Astrocyte of the spinal cord (primary cell): ENCODE data around the gene ATRNL1.
A peak's percentile ranks its signal among the peaks of the same experiment; 100 is the strongest.

Source experiments
- DNase-seq: peaks from one replicate; pipeline ENCODE4 v3.0.0; 2011; ENCODE audit warnings: low read depth, low spot score
- H3K4me3 ChIP-seq: 2 replicates; pipeline ENCODE4 v1.5.1; 2011; ENCODE audit warnings: low read depth, mild to moderate bottlenecking, low read length, moderate library complexity
- in situ Hi-C: cut with HindIII; loops from 2 replicates; pipeline ENCODE4 v1.10.0; 2017; ENCODE audit warnings: low sequenced_read_pairs
- TF ChIP-seq, protein P1 (sequence below): IDR thresholded peaks from 2 replicates; pipeline ENCODE4 v1.5.1; 2012; ENCODE audit warnings: low read depth, mild to moderate bottlenecking, low read length, inconsistent platforms

Gene ATRNL1

DNA sequence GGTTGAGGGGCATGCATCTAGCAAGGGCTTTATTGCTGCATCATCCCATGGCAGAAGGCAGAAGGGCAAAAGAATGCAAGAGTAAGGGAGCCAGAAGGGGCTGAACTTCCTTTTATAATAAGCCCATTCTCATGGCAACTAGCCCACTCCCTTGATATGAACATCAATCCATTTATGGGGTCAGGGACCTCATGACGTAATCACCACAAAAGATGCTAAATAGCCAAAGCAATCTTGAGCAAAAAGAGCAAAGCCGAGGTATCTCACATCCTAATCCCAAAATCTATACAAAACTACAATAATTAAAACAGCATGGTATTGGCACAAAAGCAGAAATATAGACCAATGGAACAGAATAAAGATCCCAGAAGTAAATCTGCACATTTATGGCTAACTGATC lies 499.9 kb downstream of the ATRNL1 start:
- H3K4me3 ChIP-seq = no peak overlapping the region
- TF ChIP-seq, protein P1, sequence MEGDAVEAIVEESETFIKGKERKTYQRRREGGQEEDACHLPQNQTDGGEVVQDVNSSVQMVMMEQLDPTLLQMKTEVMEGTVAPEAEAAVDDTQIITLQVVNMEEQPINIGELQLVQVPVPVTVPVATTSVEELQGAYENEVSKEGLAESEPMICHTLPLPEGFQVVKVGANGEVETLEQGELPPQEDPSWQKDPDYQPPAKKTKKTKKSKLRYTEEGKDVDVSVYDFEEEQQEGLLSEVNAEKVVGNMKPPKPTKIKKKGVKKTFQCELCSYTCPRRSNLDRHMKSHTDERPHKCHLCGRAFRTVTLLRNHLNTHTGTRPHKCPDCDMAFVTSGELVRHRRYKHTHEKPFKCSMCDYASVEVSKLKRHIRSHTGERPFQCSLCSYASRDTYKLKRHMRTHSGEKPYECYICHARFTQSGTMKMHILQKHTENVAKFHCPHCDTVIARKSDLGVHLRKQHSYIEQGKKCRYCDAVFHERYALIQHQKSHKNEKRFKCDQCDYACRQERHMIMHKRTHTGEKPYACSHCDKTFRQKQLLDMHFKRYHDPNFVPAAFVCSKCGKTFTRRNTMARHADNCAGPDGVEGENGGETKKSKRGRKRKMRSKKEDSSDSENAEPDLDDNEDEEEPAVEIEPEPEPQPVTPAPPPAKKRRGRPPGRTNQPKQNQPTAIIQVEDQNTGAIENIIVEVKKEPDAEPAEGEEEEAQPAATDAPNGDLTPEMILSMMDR = no peak
- in situ Hi-C loops = no loop called here
- no peak for DNase-seq

DNA sequence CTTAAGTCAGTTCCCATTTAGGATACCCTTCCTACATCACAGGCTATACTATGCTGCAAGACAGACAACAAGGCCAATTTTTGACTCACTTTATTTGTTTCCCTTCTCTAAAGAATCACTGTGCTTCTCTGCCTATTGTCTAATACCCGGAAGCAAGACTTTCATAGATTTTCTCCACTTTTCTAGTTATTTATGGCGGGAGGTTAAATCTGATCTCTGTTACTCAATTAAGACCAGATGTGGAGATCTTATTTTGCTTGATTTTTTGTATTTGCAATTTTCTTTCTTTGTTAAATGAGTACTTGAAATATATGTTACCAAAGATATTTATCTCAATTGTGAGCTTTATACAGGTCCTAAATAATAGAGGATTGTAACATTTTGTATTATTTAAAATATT lies 511.5 kb downstream of the ATRNL1 start:
- DNase-seq = no peak
- in situ Hi-C loops = no loop called here
- no peak overlapping the region for H3K4me3 ChIP-seq
- TF ChIP-seq, protein P1 = no peak

DNA sequence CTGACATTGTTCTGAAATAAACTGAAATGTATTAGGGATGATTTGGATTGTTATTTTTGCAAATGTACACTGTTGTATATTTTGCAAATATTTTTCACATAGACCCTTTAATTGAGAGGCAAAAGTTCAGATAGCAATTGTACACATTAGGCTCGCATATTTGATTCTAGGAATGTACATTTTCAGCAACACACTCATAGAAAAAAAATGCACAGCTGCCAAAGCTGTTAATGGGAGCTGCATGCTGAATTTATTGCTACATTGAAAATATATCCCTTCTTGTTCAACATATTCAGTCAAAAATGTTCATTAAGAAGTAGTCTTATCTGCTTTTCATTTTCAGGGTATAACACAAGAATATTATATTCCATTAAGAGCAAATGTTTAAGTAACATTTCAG lies 512.9 kb downstream of the ATRNL1 start:
- in situ Hi-C loops = no loop called here
- TF ChIP-seq, protein P1 = no peak
- peak; percentile 41 for DNase-seq
- no peak overlapping the region for H3K4me3 ChIP-seq

DNA sequence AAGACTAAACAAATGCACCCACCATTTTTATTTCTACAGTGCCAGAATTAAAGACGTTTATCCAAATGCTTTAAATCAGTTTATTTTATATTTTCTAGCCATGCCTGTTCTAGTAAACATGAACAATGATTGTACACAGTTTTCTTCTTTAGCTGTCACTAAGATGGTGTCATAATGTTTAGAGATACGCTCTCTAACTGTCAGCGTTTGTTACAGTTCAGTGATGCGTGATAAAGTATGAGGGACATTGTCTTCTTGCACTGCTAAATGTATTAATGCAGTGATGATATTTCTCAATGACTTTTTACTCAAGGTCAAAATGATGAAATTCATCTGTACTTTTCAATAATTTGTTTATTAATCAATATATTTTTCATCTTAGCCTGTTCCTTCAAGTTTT lies 513.6 kb downstream of the ATRNL1 start:
- H3K4me3 ChIP-seq = no peak overlapping the region
- TF ChIP-seq, protein P1 = no peak
- in situ Hi-C loops = no loop called here
- DNase-seq = no peak

DNA sequence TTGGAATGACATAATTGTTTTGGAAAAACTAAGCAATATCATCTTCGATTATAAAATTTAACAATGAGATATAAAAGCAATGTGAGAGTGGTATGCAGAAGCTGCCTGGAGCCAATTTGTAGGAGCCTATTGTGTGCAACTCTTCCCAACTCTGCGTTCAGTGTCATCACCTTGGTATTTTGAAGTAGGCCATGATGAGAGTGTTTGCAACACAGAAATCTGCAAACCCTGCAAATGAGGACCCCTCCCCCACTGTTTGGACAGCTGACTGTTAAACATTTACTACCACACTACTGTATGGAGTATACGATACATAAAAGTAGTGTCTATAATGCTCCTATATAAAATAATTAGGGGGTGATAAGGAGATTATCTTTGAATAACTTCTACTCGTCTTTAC lies 531.3 kb downstream of the ATRNL1 start:
- peak; percentile 15 for DNase-seq
- in situ Hi-C loops = no loop called here
- no peak overlapping the region for H3K4me3 ChIP-seq
- TF ChIP-seq, protein P1 = no peak

DNA sequence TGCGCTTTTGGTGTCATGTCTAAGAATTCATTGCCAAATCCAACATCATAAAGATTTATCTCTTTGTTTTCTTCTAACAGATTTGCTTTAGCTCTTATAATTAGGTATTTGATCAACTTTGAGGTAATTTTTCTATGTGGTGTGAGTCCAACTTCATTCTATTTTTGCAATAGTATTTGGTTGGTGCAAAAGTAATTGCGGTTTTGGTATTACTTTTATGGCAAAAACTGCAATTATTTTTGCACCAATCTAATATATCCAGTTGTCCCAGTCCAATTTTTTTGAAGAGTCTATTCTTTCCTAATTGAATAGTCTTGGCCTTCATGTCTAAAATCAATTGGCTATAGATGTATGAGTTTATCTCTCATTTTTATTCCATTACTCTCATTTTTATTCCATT lies 535.5 kb downstream of the ATRNL1 start:
- TF ChIP-seq, protein P1 = no peak
- no peak for DNase-seq
- in situ Hi-C loops = no loop called here
- no peak overlapping the region for H3K4me3 ChIP-seq

DNA sequence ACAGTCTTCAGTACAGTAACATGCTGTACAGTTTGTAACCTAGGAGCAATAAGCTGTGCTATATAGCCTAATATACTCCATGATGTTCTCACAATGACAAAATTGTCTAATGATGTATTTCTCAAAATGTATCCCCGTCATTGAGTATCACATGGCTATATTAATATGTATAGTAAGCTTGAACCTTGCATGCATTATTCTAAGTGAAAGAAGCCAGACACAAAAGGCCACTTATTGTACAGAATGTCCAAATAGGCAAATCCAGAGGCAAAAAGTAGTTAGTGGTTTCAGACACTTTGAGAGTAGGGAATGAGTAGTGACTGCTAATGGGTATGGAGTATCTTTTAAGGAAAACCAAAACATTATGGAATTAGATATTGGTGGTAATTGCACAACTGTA lies 545.1 kb downstream of the ATRNL1 start:
- TF ChIP-seq, protein P1 = no peak
- in situ Hi-C loops = no loop called here
- no peak overlapping the region for H3K4me3 ChIP-seq
- no peak for DNase-seq
